K562 (cell line): ENCODE data around the gene EXOC4. TPM values are rescaled to one million over a fixed set of nuclear protein-coding genes. Genes with fewer than 3 reads are reported as not detected.

Experiments
- ATAC-seq: fragments of 200-7000 bp; cut with Tn5 transposase; 3 replicates; pipeline ENCODE4 v1.9.1; 2020; ENCODE audit warnings: moderate library complexity
- BruUV-seq: library from RNA; stranded (reverse); fragments of 400-500 nt; replicated peaks from 2 replicates; lab custom pipeline; 2021; lab: Mats Ljungman, UMichigan
- CTCF ChIA-PET: fragments of 300-600 bp; formaldehyde crosslinking; extraction: SDS; loops from one replicate; lab custom pipeline; 2021; ENCODE audit warnings: low intra/inter-chr PET ratio; lab: Yijun Ruan, JAX
- POLR2A ChIA-PET: fragments of 300-600, 350-650 bp; sonication (Branson Sonifier 250); formaldehyde crosslinking; extraction: SDS; loops from one replicate; lab custom pipeline; 2021; ENCODE audit warnings: antibody characterized with exemption, inconsistent platforms; lab: Yijun Ruan, JAX
- DNase-seq, 4 experiments: peaks; one replicate each; pipeline versions ENCODE4 v3.0.0 to v3.0.0-alpha.2; 2011 to 2018; ENCODE audit warnings: low spot score in 3 of 4, mixed read lengths in 3 of 4; ENCODE audit errors: extremely low read depth in 1 of 4
- FAIRE-seq: peaks from 2 replicates; lab custom pipeline; 2011; peaks lifted over from hg19 to GRCh38; lab: Jason Lieb, UNC
- H2AFZ ChIP-seq: 2 replicates; pipeline ENCODE4 v1.6.0; 2011; ENCODE audit warnings: low read depth, low read length, control low read depth, inconsistent platforms
- H3K27ac ChIP-seq: fragments of 200-600 bp; 3 replicates; pipeline ENCODE4 v1.8.0; 2011; ENCODE audit warnings: low read depth, mild to moderate bottlenecking, control low read depth, inconsistent platforms, low read length, moderate library complexity, mixed read lengths; ENCODE audit errors: extremely low read depth
- H3K27me3 ChIP-seq, 2 experiments: fragments of 300-600 bp in 1 of 2; 2 replicates in 1 of 2; 3 replicates in 1 of 2; pipeline versions ENCODE4 v1.6.0 to v1.8.0; 2011; ENCODE audit warnings: inconsistent platforms in 2 of 2, low read length in 2 of 2, mild to moderate bottlenecking in 1 of 2, mixed read lengths in 1 of 2, moderate library complexity in 1 of 2; ENCODE audit not compliant: control insufficient read depth in 2 of 2, insufficient read depth in 2 of 2
- H3K36me3 ChIP-seq: fragments of 300-600 bp; 3 replicates; pipeline ENCODE4 v1.8.0; 2011; ENCODE audit warnings: mild to moderate bottlenecking, low read length, inconsistent platforms; ENCODE audit not compliant: control insufficient read depth, insufficient read depth
- H3K4me1 ChIP-seq, 2 experiments: fragments of 200-600 bp in 1 of 2; replicated peaks in 1 of 2; 2 replicates in 1 of 2; 3 replicates in 1 of 2; pipeline versions ENCODE4 v1.5.1 to v1.8.0; 2011; ENCODE audit warnings: inconsistent platforms in 2 of 2, low read length in 2 of 2, mild to moderate bottlenecking in 1 of 2, mixed read lengths in 1 of 2, moderate library complexity in 1 of 2; ENCODE audit not compliant: control insufficient read depth in 2 of 2, insufficient read depth in 2 of 2
- H3K4me2 ChIP-seq: 2 replicates; pipeline ENCODE4 v1.6.1; 2011; ENCODE audit warnings: low read length, control low read depth, inconsistent platforms, mixed read lengths; ENCODE audit not compliant: insufficient read depth
- H3K4me3 ChIP-seq: fragments of 200-600 bp; sonication (generic), shearing (Covaris generic); 2 replicates; pipeline ENCODE4 v1.5.1; 2016; ENCODE audit warnings: control low read depth, inconsistent platforms
- H3K79me2 ChIP-seq: fragments of 200-600 bp; 3 replicates; pipeline ENCODE4 v1.8.0; 2011; ENCODE audit warnings: low read length, inconsistent platforms; ENCODE audit not compliant: control insufficient read depth, insufficient read depth
- H3K9ac ChIP-seq, 2 experiments: 2 replicates each; pipeline versions ENCODE4 v1.6.0 to v1.6.1; 2011; ENCODE audit warnings: low read depth in 2 of 2, low read length in 2 of 2, control low read depth in 1 of 2, inconsistent platforms in 1 of 2, mild to moderate bottlenecking in 1 of 2, mixed read lengths in 1 of 2; ENCODE audit not compliant: insufficient read depth in 1 of 2
- H3K9me1 ChIP-seq: one replicate; pipeline ENCODE4 v1.6.0; 2011; ENCODE audit warnings: inconsistent platforms, mild to moderate bottlenecking, low read length, moderate library complexity; ENCODE audit not compliant: control insufficient read depth, insufficient read depth
- H3K9me3 ChIP-seq: replicated peaks from 2 replicates; pipeline ENCODE4 v1.5.1; 2011; ENCODE audit warnings: low read depth, low read length, inconsistent platforms; ENCODE audit not compliant: control insufficient read depth, insufficient read depth
- H4K20me1 ChIP-seq: replicated peaks from 2 replicates; pipeline ENCODE4 v1.6.1; 2011; ENCODE audit warnings: low read length, inconsistent platforms, mixed read lengths; ENCODE audit not compliant: control insufficient read depth, insufficient read depth
- BCOR ChIP-seq: fragments of 450-650 bp; IDR thresholded peaks from 2 replicates; pipeline ENCODE4 v1.6.1; 2016
- DNMT1 ChIP-seq: fragments of 450-650 bp; IDR thresholded peaks from 2 replicates; pipeline ENCODE4 v1.6.1; 2016; ENCODE audit warnings: antibody characterized with exemption, mild to moderate bottlenecking
- KDM2B ChIP-seq: fragments of 250-450 bp; sonication (Bioruptor Pico); IDR thresholded peaks from 2 replicates; pipeline ENCODE4 v1.8.0; 2021; ENCODE audit warnings: mild to moderate bottlenecking, moderate library complexity
- RBBP5 ChIP-seq: fragments of 200-600 bp; sonication (generic); IDR thresholded peaks from 2 replicates; pipeline ENCODE4 v1.6.1; 2012; ENCODE audit warnings: borderline replicate concordance, mild to moderate bottlenecking, low read length, control low read depth, inconsistent platforms; ENCODE audit not compliant: insufficient read depth, poor library complexity, severe bottlenecking
- RBM39 ChIP-seq: fragments of 200-400 bp; formaldehyde crosslinking; optimal IDR thresholded peaks from 2 replicates; pipeline ENCODE3; 2018; ENCODE audit warnings: low read depth, low read length
- SIRT6 ChIP-seq: IDR thresholded peaks from one replicate; pipeline ENCODE4 v1.6.1; 2012; ENCODE audit warnings: low read depth, mild to moderate bottlenecking, control low read depth, inconsistent platforms, low read length, moderate library complexity
- SRSF9 ChIP-seq: fragments of 200-400 bp; formaldehyde crosslinking; IDR thresholded peaks from 2 replicates; pipeline ENCODE4 v1.6.1; 2017; ENCODE audit warnings: low read depth, low read length, borderline replicate concordance
- TAF1 ChIP-seq: IDR thresholded peaks from 2 replicates; pipeline ENCODE4 v1.6.1; 2011; ENCODE audit warnings: mild to moderate bottlenecking, low read length, moderate library complexity; ENCODE audit not compliant: insufficient read depth, control insufficient read depth, severe bottlenecking; ENCODE audit errors: extremely low read depth
- ZNF384 ChIP-seq: IDR thresholded peaks from 2 replicates; pipeline ENCODE4 v1.6.1; 2012; ENCODE audit warnings: low read depth, low read length, improper control_type of control experiment
- ZNF586 ChIP-seq: fragments of 450-650 bp; formaldehyde crosslinking; conservative IDR thresholded peaks from 2 replicates; pipeline ENCODE4 v1.4.0; 2020; ENCODE audit warnings: mild to moderate bottlenecking, moderate library complexity
- WGBS: fragments of 100-300 bp; shearing (Covaris generic); methylation state at CpG from one replicate; pipeline ENCODE4 v1.1.6; 2016; ENCODE audit warnings: low coverage, mixed read lengths; ENCODE audit not compliant: insufficient coverage; ENCODE audit errors: missing lambda C conversion rate; 5-methylcytosine and 5-hydroxymethylcytosine counted together
- in situ Hi-C: fragments of 300-500 bp; cut with MboI; formaldehyde crosslinking; loops from 4 replicates; pipeline ENCODE4 v1.15.0; 2018; ENCODE audit warnings: inconsistent platforms, mixed read lengths
- intact Hi-C: fragments of 100-400 bp; cut with micrococcal nuclease; formaldehyde crosslinking; loops from 2 replicates; pipeline ENCODE4 v1.14.2; 2022
- polyA plus RNA-seq, 8 experiments: library from polyadenylated mRNA; depleted of rRNA in 4 of 8; stranded (reverse) in 5 of 8; unstranded in 3 of 8; fragments of >200 nt; fragmentation: Nextera tagmentation in 2 of 8; fragmentation: Illumina TruSeq in 1 of 8; extraction: Ambion mirVana in 2 of 8; extraction: Trizol in 1 of 8; gene quantifications; 2 replicates each; pipeline versions ENCODE4 v1.2.1 to v1.2.3, GENCODE V29; 2011 to 2014; ENCODE audit warnings: inconsistent platforms in 1 of 8, missing spikeins in 1 of 8
- total RNA-seq, 7 experiments: library from RNA; depleted of rRNA in 6 of 7; stranded (reverse); fragments of >200 nt in 6 of 7; fragmentation: Illumina TruSeq in 2 of 7; extraction: Trizol in 2 of 7; gene quantifications; 2 replicates each; pipeline versions ENCODE4 v1.2.1 to v1.2.3, GENCODE V29; 2011 to 2021; ENCODE audit warnings: low replicate concordance in 1 of 7
- TF ChIP-seq, protein P1 (sequence below): sonication (generic); formaldehyde crosslinking; IDR thresholded peaks from 2 replicates; pipeline ENCODE4 v1.8.1; 2023; ENCODE audit warnings: mild to moderate bottlenecking, missing genetic modification reagents, moderate library complexity
- TF ChIP-seq, protein P2 (sequence below): fragments of 250-450 bp; sonication (Bioruptor Pico); IDR thresholded peaks from 2 replicates; pipeline ENCODE4 v1.5.0; 2022; ENCODE audit warnings: mild to moderate bottlenecking

The EXOC4 gene
- total and polyA plus RNA-seq, 9 of the 15 experiments (the other 6 are each of a cell fraction or from before 2014, with no cell fraction given) = 18.5 to 73.1 (median 46.6) TPM

- no peaks in the 10 kb centered on the region for H3K27me3 ChIP-seq
- TF ChIP-seq ZNF586 (CRISPR knock-in tag) (no peak), RBM39 (no peak), TAF1 (no peak)
- TF ChIP-seq, all 486 proteins: peak for 0
- 49% methylated on average over 3 of the region's 3 CpGs for WGBS
- H3K4me1 ChIP-seq = no peaks in the 10 kb centered on the region
- no peaks in the 10 kb centered on the region for H4K20me1 ChIP-seq
- no peaks in the 10 kb centered on the region for H3K9me1 ChIP-seq
- H3K9me3 ChIP-seq = no peaks in the 10 kb centered on the region
- H3K36me3 ChIP-seq = no peaks in the 10 kb centered on the region
- DNase-seq (no peak), FAIRE-seq (peak; percentile 11), ATAC-seq (no peak)
- ChIA-PET POLR2A (no interaction called here), CTCF (no interaction called here)
- no peak overlapping the region for H3K4me2 ChIP-seq
- no TSS peak for BruUV-seq
- no peak overlapping the region for H3K27ac ChIP-seq
- H3K79me2 ChIP-seq = no peaks in the 10 kb centered on the region
- intact Hi-C loops = no loop called here
- in situ Hi-C loops = no loop called here
- no peak overlapping the region for H3K4me3 ChIP-seq
- H2AFZ ChIP-seq = no peak overlapping the region
- no peak overlapping the region for H3K9ac ChIP-seq
These were observed 315.7 kb downstream of the EXOC4 start for GRCh38 chr7:133568544-133568943.

DNA sequence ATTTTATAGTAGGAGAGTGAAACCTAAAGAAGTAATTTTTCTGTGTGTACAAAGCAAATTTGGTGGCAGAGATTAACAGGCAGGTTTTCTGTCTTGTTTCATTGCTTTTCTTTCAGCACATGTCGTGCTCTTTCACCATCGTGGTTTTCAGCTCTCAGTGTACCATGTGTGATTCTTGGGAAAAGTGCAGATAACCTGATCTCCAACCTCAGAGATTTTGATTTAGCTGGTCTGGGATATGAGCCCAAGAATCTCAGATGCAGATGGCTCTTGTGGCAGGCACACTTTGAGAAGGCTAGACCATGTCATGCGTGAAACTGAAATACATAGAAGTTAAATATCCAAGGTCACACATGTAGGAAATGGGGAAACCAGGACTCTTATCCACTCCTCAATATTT lies 317.4 kb downstream of the EXOC4 start:
- BruUV-seq = no TSS peak

More for the DNA sequence above, 317.4 kb downstream of the EXOC4 start:
- in situ Hi-C loops (no loop called here), intact Hi-C loops (no loop called here)
- TF ChIP-seq KDM2B (CRISPR knock-in tag) (no peak), RBBP5 (no peak), BCOR (no peak), DNMT1 (no peak), SIRT6 (no peak), SRSF9 (no peak), ZNF384 (no peak)
- TF ChIP-seq, protein P1, sequence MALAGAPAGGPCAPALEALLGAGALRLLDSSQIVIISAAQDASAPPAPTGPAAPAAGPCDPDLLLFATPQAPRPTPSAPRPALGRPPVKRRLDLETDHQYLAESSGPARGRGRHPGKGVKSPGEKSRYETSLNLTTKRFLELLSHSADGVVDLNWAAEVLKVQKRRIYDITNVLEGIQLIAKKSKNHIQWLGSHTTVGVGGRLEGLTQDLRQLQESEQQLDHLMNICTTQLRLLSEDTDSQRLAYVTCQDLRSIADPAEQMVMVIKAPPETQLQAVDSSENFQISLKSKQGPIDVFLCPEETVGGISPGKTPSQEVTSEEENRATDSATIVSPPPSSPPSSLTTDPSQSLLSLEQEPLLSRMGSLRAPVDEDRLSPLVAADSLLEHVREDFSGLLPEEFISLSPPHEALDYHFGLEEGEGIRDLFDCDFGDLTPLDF (CRISPR knock-in tag) = no peak
- TF ChIP-seq, protein P2, sequence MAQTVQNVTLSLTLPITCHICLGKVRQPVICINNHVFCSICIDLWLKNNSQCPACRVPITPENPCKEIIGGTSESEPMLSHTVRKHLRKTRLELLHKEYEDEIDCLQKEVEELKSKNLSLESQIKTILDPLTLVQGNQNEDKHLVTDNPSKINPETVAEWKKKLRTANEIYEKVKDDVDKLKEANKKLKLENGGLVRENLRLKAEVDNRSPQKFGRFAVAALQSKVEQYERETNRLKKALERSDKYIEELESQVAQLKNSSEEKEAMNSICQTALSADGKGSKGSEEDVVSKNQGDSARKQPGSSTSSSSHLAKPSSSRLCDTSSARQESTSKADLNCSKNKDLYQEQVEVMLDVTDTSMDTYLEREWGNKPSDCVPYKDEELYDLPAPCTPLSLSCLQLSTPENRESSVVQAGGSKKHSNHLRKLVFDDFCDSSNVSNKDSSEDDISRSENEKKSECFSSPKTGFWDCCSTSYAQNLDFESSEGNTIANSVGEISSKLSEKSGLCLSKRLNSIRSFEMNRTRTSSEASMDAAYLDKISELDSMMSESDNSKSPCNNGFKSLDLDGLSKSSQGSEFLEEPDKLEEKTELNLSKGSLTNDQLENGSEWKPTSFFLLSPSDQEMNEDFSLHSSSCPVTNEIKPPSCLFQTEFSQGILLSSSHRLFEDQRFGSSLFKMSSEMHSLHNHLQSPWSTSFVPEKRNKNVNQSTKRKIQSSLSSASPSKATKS (CRISPR knock-in tag) = no peak
- 31% methylated on average over 3 of the region's 3 CpGs for WGBS
- CTCF ChIA-PET = no interaction called here
- Histone ChIP-seq H3K4me1 (no peaks in the 10 kb centered on the region), H3K9ac (no peak overlapping the region), H3K27me3 (no peaks in the 10 kb centered on the region), H3K36me3 (no peaks in the 10 kb centered on the region), H4K20me1 (no peaks in the 10 kb centered on the region), H3K79me2 (no peaks in the 10 kb centered on the region), H3K4me3 (no peak overlapping the region), H3K9me1 (no peaks in the 10 kb centered on the region), H3K27ac (no peak overlapping the region), H2AFZ (no peak overlapping the region), H3K9me3 (no peaks in the 10 kb centered on the region), H3K4me2 (no peak overlapping the region)
- ATAC-seq = no peak
- POLR2A ChIA-PET = no interaction called here
- FAIRE-seq = no peak
- no peak for DNase-seq
